SKM-1 (cell line): ENCODE measurements around the gene RFC5.
"Not testable (repeated sequence)": the region's sequence is repeated elsewhere in the genome, so short reads cannot be mapped to it uniquely, and the experiment has no call there.

Experiments
- DNase-seq: peaks from one replicate; lab custom pipeline; 2025; ENCODE audit not compliant: unreplicated experiment; lab: John Stamatoyannopoulos, UW

The RFC5 gene

GRCh38 chr12:118016424-118017264 is at the start of gene RFC5:
TSS of gene RFC5 (plus strand) at chr12:118016703. CDS start at chr12:118016828, 125 bp downstream.
- peak; percentile 39 for DNase-seq

DNA sequence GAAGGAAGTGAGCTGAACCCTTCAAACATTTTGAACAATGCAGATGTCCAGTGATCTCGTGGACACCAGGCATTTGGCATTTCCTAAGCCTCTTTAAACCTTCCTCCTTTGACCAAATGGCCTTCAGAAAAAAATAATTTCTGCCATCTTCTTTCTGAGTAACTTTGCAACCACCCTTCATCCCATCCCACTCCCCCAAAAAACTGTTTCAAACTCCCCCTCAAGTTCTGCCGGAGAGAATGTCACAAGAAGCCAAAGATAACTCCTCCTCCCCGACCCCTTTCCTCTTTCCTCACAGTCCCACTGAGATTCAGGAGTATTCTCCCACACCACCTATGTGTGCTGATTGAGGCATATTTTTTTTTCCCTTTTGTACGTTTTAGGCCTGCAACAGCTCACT is 49.5 kb upstream of the RFC5 start:
- DNase-seq = no peak

DNA sequence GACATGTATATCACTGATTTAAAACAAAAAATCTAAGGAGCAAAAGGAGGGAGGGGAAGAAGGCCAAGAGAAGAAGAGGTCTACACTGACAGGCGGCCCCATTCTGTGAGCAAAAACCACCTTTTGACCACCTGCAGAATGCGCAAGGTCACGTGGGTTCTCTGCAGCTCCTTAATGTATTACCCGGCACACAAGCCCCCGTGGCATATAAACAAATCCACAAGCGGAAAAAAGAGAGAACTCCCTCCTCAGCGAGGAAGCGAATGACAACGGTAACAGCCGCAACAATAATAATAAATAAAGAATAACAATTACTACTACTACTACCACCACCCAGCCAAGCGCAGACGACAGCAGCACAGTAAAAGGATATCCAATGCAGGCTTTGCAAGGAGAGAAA is 49.0 kb upstream of the RFC5 start:
- DNase-seq = no peak

DNA sequence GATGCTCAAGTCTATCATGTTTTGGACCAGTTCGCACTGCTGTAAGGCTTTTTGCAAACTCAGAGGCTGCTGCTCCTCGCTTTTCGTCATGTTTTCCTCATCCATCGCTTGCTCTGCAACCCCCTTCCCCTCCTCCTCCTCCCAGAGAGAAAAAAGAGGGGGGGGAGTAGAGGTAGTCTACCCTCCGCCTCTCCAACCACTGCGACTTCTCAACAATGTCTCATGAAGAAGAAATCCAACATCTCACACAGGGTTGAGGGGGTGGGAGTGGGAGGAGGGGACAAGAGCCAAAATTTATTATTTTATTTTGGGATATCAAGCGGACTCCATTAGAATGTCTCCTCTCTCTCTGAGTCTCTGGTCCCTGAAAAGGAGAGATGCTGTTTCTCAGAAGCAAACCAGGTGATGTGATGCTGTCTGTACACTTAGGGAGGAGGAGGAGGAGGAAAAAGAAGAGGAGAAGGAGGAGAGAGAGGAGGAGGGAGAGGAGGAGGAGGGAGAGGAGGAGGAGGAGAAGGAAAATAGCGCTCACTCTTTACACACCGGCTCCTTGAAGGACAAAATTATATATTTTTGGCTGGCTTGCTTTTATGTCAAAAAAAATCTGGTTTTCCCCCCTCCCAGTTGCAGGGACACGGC is 48.2 kb upstream of the RFC5 start:
- DNase-seq = no peak

- no peak for DNase-seq
Observed at GRCh38 chr12:117968826-117969659, 47.5 kb upstream of the RFC5 start, which contains the start of gene KSR2. TSS of gene KSR2 (minus strand) at chr12:117968990. CDS start at chr12:117968255, 735 bp downstream.

- DNase-seq = no peak
Observed at GRCh38 chr12:117970334-117970733, 46.2 kb upstream of the RFC5 start.

DNA sequence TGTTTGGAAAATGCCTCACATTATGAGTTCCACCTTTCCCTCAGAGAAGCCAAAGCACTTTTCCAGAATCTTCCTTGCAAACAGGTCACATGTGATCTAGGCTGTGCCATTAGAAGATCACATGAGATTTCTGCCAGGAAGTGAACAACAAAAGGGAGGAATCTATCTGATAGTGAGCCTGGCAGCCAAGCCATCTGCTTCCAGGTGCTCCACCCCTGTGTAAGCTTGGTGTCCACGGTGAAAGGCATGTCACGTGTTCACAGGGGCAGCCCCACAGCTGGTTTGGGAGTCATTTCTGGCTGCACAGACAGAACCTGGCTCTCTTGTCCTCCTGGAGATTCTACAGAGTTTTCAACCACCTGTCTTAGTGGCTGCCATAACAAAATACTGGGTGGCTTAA is 44.2 kb upstream of the RFC5 start:
- DNase-seq = no peak

DNA sequence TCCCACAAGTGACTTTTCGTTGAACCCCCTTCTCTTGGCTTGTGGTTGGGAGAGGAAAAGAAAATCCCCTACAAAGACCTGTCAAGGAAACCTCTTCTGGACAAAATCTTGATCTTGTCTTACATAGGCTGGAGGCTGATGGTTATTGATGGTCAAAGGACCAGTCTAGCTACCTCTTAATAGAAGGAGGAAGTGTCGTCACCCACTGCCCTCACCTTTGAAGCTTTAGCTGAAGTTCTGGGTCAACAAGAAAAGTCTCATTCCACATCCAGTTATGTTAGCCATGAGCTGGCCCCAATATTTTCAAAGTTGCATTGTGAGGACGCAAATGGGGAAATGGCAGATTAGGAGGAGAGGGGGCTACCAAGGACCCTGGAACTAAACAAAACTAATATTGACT is 41.5 kb upstream of the RFC5 start:
- DNase-seq = no peak

DNA sequence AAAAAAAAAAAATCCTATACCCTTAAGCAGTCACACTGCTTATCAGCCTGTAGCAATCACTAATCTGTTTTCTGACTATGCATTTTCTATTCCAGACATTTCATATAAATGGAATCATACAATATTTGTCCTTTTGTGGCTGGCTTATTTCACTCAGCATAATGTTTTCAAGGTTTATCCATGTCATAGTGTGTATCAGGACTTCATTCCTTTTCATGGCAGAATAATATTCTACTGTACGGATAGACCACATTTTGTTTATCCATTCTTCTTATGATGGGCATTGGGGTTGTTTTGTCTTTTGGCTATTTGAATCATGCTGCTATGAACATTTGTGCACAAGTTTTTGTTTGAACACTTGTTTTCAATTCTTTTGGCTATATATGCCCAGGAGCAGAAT is 39.1 kb upstream of the RFC5 start:
- no peak for DNase-seq

DNA sequence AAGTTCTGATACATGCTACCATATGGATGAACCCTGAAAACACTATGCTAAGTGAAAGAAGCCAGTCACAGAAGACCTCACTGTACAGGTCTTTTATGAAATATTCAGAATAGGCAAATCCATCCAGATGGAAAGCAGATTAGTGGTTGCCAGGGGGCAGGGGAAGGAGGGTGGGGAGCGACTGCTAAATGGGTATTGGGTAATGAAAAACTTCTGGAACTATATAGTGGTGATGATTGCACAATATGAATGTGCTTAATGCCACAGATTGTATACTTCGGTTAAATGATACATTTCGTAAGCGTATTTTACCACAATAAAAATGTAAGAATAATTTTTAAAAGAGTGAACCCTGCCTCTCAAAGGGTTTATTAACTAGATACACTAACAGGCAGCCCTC is 35.9 kb upstream of the RFC5 start:
- no peak for DNase-seq

GRCh38 chr12:117981267-117981666 is 35.2 kb upstream of the RFC5 start:
- DNase-seq = no peak

GRCh38 chr12:117985182-117985581 is 31.3 kb upstream of the RFC5 start:
- DNase-seq = no peak

- DNase-seq = no peak
Observed at GRCh38 chr12:117986705-117987469, 29.6 kb upstream of the RFC5 start.

DNA sequence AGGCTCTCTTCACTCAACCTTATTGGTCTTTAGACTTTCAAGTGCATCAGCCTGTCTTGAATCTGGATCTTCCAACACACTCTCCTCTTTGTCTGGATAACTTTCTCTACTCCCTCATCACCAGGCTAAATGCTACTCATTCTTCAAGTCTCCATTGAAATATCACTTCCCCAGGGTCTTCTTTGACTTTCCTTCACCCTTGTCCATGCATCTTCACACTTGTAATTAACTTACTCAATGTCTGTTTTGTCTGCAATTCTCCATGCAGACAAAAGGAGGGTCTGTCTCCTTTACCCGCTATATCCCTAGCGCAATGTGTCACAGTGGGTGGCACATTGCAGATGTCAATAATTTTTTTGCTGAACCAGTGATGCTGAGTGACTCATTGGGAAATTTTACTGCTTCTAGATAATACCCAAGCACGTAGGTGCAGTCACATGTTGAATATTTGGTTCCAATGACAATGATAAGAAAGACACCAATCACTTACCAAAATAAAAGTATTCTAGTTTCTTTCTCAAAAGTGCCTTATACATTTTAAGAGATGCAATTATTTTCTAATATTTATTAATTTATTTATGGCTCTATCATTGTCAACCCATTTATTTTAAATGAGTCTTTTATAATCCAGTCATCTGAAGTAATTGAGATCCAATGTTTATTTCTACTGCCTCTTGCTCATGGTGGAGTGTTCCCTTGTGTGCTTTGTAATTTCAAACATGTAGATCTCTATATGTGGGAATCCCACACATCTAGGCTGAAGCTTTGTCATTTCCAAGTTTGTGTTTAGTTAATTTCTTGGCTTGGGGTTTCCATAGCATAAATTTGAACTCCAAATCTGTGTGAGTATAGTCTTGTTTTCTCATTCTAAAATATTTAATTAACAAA is 21.7 kb upstream of the RFC5 start:
- DNase-seq = no peak

DNA sequence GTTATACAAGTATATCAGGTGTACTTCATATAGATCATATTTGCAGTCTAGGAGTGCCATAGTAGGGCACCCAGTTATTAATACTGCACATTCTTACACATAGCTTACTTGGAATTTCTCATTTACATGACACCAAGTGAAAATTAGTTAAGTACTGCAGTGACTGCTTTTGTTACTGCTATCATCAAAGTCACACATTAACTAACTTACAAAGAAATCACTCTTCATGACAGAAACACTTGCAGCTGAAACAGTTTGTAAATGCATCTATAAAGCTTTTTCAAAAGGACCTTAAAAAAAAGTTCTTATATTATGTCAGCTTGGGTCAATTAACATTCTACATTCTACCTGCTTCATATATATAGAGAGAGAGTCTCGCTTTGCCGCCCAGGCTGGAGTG is 17.8 kb upstream of the RFC5 start:
- DNase-seq = no peak

DNA sequence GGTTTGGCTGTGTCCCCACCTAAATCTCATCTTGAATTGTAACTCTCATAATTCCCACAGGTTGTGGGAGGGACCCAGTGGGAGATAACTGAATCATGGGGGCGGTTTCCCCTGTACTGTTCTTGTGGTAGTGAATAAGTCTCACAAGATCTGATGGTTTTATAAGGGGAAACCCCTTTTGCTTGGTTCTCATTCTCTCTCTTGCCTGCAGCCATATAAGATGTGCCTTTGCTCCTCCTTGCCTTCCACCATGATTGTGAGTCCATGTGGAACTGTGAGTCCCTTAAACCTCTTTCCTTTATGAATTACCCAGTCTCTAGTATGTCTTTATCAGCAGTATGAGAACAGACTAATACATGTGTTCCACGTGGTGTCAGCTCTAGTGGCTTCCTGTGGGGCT is 16.7 kb upstream of the RFC5 start:
- DNase-seq = not testable (repeated sequence)

- no peak for DNase-seq
Observed at GRCh38 chr12:118010903-118011302, 5.6 kb upstream of the RFC5 start.

DNA sequence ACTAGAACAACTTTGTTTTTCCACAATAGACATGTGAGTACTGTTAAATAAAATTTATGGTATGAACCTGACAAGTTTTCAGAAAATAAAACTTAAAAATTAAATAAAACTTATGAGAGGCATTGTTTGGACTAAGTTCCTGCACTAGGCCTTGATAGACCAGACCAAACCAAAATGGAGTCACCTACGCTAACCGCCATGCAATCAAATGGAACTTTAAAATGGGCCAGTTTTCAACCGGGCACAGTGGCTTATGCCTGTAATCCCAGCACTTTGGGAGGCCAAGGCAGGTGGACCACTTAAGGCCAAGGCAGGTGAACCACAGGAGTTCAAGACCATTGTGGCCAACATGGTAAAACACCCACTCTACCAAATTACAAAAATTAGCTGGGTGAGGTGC is 5.1 kb upstream of the RFC5 start:
- no peak for DNase-seq

GRCh38 chr12:118011961-118012360 is 4.5 kb upstream of the RFC5 start:
- DNase-seq = no peak

DNA sequence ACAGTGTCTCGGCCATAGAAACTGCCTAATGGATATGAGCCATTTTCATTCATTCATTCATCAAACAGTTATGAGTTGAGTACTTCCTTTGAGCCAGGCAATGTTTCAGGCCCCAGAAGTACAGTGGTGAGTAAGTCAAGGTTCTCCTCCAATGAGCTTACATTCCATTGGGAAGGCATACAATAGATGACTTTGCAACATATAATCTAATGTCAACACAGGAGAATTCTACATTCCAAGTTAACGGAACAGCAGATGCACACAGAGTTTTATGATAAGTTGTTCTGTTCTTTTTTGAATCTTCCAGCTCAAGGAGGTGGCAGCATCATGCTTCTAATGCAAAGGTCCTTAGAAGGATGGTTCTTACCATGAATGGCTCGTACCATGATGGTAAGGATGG is 3.2 kb upstream of the RFC5 start:
- no peak for DNase-seq
